OCI-LY3 (cell line): ENCODE data around the gene COP1.

Experiments
- CTCF ChIP-seq: fragments of 200-600, 300-600 bp; sonication (generic); IDR thresholded peaks from 2 replicates; pipeline ENCODE4 v1.5.1; 2014; ENCODE audit warnings: antibody characterized with exemption, low read length, low read depth
- EZH2phosphoT487 ChIP-seq: fragments of 200-600 bp; shearing (Covaris generic); IDR thresholded peaks from 2 replicates; pipeline ENCODE4 v1.6.1; 2018; ENCODE audit warnings: antibody characterized with exemption, mixed run types, low read depth

- TF ChIP-seq CTCF (no peak), EZH2phosphoT487 (no peak)
Observed at GRCh38 chr1:175933801-175934200, 273.3 kb downstream of the COP1 start.
